Right lobe of liver (tissue), 4 donors: Measurements from ENCODE around the gene C2CD5.

ENCODE experiments used
- CTCF ChIP-seq, 4 donors: fragments of 200-600 bp in 3 of 4; fragments of 450-650 bp in 1 of 4; IDR thresholded peaks; one replicate each; pipeline versions ENCODE4 v1.5.1 to v1.8.0; 2016 to 2022; ENCODE audit warnings: antibody characterized with exemption in 4 of 4, mild to moderate bottlenecking in 2 of 4
- POLR2A ChIP-seq: fragments of 450-650 bp; IDR thresholded peaks from one replicate; pipeline ENCODE4 v1.6.1; 2017; ENCODE audit warnings: antibody characterized with exemption, mild to moderate bottlenecking
- donor health status: DM: no; HTN: no; CAD: no.
- donor health status: DM: no; HTN: no; CAD: no.
- donor health status: DM: no; HTN: yes; CAD: no.

DNA sequence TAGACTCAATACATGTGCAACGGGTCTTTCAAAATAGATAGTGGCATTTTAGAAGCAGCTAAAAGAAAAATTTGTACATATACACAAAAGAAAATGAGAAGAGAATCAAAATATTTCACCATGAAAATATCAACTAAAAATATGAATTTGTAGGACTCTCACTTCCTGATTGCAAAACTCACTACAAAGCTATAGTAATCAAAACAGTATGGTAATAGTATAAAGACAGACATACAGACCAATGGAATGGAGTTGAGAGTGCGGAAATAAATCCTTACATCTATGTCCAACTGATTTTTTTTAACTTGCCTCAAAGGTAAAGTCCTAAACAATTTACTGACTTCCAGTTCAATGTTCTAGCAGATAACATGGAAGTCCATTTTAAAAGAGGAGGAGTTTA is 13.1 kb downstream of the C2CD5 start:
- TF ChIP-seq CTCF (IDR thresholded peaks at IDR 0.05), result no peak
- TF ChIP-seq POLR2A, result no peak
